Stimulated activated CD4-positive, alpha-beta T cell treated with anti-CD3 and anti-CD28 coated beads, Interleukin-4, amount 100 ng/mL, for 48 hours (primary cell): Measurements from ENCODE around the gene ELP2.
"Not testable (repeated sequence)": the region's sequence is repeated elsewhere in the genome, so short reads cannot be mapped to it uniquely, and the experiment has no call there.

Experiments
- DNase-seq, 2 donors: peaks; one replicate each; pipeline ENCODE4 v3.0.0-alpha.2; 2020; ENCODE audit warnings: low read depth in 2 of 2

The ELP2 gene, protein sequence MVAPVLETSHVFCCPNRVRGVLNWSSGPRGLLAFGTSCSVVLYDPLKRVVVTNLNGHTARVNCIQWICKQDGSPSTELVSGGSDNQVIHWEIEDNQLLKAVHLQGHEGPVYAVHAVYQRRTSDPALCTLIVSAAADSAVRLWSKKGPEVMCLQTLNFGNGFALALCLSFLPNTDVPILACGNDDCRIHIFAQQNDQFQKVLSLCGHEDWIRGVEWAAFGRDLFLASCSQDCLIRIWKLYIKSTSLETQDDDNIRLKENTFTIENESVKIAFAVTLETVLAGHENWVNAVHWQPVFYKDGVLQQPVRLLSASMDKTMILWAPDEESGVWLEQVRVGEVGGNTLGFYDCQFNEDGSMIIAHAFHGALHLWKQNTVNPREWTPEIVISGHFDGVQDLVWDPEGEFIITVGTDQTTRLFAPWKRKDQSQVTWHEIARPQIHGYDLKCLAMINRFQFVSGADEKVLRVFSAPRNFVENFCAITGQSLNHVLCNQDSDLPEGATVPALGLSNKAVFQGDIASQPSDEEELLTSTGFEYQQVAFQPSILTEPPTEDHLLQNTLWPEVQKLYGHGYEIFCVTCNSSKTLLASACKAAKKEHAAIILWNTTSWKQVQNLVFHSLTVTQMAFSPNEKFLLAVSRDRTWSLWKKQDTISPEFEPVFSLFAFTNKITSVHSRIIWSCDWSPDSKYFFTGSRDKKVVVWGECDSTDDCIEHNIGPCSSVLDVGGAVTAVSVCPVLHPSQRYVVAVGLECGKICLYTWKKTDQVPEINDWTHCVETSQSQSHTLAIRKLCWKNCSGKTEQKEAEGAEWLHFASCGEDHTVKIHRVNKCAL

DNA sequence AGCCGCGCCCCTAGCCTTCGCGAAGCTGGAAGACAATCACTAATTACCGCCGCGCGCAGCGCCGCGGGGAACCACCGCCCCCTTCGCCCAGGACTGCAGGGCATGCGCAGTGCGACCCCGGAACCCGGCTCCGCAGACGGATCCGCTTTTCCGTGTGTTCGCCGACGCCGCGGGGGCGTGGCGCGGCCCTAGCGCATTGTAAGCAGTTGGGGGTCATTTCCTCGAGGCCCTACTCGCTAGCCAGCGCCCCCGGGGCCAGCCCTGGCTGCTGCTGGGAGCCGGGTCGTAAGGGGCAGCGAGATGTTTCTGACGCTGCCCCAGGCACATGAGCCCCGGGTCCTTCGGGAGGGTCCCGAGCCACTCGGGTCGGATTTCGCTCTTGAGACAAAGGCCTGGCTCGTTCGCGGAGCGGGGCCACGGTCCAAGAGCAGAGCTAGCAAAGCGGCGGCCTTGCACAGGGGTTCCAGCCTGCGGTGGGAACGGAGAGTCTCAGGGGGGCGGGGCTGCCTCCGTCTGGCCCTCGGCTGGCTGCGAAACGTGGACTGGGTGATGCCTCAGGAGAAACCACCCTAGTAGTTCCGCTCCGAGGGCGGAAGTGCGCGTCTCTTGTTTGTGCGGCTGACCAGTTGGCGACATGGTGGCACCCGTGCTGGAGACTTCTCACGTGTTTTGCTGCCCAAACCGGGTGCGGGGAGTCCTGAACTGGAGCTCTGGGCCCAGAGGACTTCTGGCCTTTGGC is at the start of gene ELP2, which contains the start of gene SLC39A6:
Gene ELP2, plus strand, starts transcription at position 600 of the 739 bp plus-strand sequence. Its CDS starts 35 bp downstream, at position 635.
Gene SLC39A6, minus strand, starts transcription at position 41 of the 739 bp plus-strand sequence. CDS start 2,333 bp downstream, outside the sequence.
- peak; percentile 93 to 94 for DNase-seq

DNA sequence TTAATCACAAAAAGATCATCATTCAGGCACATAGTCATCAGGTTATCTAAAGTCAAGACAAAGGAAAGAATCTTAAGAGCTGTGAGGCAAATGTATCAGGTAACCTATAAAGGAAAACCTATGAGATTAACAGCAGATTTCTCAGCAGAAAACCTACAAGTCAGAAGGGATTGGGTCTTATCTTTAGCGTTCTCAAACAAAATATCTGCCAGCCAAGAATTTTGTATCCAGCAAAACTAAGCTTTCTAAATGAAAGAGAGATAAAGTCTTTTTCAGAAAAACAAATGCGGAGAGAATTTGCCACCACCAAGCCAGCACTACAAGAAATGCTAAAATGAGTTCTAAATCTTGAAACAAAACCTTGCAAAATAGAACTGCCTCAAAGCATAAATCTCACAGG is 48.6 kb upstream of the ELP2 start:
- DNase-seq, result not testable (repeated sequence)

GRCh38 chr18:36083729-36084128 is 46.0 kb upstream of the ELP2 start:
- no peak for DNase-seq

GRCh38 chr18:36085195-36085594 is 44.5 kb upstream of the ELP2 start:
- DNase-seq, result no peak

GRCh38 chr18:36086186-36086585 is 43.5 kb upstream of the ELP2 start:
- no peak for DNase-seq

GRCh38 chr18:36088256-36088655 is 41.4 kb upstream of the ELP2 start:
- no peak for DNase-seq

- DNase-seq, result no peak
Measured at GRCh38 chr18:36089001-36089400, 40.7 kb upstream of the ELP2 start.

GRCh38 chr18:36092116-36092515 is 37.6 kb upstream of the ELP2 start:
- not testable (repeated sequence) for DNase-seq

DNA sequence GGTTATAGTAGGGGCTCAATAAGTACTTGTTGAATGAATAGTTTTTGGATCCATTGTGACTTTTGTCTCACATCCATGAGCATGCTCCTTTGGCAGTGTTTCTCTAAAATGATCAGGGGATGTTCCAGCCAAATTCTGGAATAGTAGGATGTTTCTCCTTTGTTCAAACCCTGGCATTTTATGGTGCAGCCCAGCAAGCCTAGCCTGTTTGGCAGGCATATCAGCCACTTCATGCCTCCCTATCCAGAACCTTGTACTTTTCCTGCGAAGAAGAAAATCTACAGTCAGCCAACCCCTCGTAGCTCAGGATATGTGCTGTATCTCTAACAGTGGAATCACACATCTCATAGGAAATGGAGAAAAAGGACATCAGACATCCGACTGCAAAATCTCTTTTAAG is 35.3 kb upstream of the ELP2 start:
- DNase-seq, result no peak

DNA sequence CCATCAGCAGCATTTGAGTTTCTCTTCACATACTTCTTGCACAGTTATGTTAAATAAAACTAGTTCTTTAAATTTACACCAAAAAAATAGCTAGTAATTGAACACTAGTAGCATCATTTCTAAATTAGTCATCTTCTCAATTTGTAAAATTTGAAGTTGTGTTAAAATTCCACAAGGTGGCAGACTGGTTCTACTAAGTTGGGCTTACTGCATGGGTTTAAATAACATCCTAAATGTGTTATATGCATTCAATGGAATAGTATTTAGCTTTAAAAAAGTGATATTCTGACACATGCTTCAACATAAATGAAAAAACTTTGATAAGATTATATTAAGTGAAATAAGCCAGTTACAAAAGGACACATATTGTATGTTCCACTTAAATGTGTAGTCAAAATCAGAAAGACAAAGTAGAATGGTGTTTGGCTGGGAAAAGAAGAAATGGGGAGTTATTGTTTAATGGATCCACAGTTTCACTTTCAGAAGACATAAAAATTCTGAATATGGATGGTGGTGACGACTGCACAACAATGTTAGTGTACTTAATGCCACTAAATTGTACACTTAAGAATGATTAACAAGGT is 33.7 kb upstream of the ELP2 start:
- DNase-seq, result no peak

- no peak for DNase-seq
Measured at GRCh38 chr18:36096955-36097354, 32.7 kb upstream of the ELP2 start.

DNA sequence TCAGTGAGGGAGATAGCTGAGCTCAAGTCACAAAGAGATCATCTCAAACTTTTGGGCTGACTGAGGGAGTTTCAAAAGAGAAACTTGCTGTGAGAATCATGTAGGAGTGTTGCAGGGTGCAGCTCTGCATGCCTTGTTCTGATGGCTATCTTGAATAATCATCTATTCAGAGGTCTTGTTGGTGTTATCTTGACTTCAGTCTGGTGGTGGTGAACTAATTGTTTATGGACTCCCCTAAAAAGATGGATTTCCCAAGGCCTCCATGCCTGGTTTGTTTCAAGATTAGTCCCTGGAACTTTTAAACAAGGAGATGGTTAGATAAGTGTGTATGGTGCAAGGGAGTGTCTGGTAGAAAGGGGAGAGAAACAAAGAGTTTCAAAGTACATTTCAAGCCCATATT is 30.4 kb upstream of the ELP2 start:
- DNase-seq, result no peak

GRCh38 chr18:36101943-36102342 is 27.8 kb upstream of the ELP2 start:
- no peak for DNase-seq

DNA sequence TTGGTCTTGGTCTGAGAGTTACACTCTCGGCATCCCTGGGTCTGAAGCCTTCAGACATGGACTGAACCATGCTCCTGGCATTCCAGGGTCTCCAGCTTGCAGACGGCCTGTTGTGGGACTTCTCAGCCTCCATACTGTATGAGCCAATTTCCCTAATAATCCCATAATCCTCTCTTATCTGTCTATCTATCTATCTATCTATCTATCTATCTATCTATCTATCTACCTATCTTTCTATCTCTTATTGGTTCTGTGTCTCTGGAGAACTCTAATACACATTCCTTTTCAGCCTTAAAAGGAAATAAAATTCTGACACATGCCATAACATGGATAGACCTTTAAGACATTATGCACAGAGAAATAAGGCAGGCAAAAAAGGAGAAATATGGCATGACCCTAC is 24.9 kb upstream of the ELP2 start:
- DNase-seq, result no peak

DNA sequence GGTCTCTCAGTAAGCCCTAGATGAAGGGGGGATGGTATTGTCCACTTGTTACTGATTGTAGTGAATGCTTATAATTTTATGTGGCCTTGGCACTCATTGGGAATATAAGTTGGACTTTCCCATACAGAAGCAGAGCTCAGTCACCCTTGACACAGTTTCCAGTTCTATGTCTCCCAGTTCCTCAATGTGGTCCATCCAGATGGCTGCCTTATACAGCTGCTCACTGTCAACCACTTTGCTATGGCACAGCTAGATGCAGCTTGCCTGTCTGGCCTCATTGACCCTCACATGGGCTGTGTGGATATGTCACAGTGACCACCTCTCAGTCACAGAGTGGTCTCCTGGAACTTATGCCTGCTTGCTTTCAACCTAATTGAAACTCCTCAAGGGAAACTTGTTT is 22.2 kb upstream of the ELP2 start:
- DNase-seq, result no peak

- no peak for DNase-seq
Measured at GRCh38 chr18:36108196-36108595, 21.5 kb upstream of the ELP2 start.

GRCh38 chr18:36108601-36109000 is 21.1 kb upstream of the ELP2 start:
- DNase-seq, result no peak

DNA sequence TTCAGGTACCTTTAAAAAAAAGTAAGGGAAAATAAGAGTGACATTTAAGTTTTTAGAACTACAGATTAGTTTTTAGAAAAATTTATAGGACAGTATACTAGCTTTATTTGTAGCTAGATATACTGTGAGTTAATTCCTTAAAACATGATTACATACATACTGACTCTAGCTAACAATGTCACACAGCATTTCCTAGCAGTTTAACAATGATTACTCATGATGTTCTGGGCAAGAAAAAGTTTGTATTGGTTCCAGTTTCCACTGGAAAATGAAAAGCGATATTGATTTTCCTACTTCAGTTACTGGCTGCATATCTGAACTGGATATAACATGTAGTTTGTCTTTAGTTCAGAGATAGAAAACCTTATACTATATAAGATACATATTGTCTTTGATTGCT is 20.0 kb upstream of the ELP2 start:
- DNase-seq, result no peak

DNA sequence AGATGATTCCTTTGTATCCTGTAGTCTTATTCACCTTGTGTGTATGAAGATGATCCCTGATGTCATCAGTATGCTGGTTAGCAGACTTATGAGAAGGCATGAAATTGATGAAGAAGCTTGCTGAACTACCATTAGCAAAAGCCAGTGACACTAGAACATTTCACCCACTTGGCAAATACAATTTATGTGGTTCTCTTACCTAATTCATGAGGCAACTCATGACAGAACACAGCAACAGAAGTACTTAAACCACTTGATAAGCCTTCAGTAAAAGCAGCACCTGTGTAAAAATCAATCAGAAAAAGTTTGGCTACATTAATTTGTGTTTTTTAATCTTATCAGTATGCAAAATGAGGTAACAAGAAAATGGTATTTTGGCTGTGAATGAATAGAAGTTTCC is 17.4 kb upstream of the ELP2 start:
- DNase-seq, result no peak

GRCh38 chr18:36114251-36114650 is 15.4 kb upstream of the ELP2 start:
- no peak for DNase-seq

DNA sequence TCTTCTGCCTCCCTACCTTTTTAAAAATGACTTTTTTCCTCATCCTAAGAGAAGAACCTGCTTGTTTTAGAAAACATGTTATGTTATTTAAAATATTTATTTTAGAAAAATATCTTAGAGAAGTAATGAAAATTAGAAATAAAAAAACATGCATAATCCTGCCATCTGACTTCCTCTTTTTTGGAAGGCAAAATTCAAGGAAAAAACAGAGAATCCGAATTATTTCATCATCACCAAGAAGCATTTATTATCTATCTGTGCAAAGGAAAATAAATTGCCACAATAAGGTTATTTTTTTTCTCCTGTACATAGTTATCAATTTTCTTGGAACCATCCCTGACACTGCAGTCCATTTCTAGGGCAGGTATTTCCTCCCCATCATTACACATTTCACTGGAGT is 15.0 kb upstream of the ELP2 start:
- DNase-seq, result no peak

DNA sequence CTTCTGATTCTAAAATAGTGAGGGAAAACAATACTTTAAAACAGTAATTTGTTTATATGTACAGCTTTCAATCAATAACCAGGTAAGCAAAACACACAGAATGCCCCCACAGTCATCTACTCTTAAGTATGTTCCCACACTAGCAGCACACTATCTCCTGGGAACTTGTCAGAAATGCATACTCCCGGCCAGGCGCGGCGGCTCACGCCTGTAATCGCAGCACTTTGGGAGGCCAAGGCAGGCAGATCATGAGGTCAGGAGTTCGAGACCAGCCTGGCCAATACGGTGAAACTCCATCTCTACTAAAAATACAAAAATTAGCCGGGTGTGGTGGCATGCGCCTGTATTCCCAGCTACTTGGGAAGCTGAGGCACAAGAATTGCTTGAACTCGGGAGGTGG is 12.9 kb upstream of the ELP2 start:
- DNase-seq, result not testable (repeated sequence)
